GM21390 (cell line): Measurements from ENCODE around the gene USP37.
A peak's percentile ranks its signal among the peaks of the same experiment; 100 is the strongest.

Experiments used
- ATAC-seq: cut with Tn5 transposase; IDR thresholded peaks from one replicate; pipeline ENCODE4 v1.9.1; 2021; ENCODE audit not compliant: unreplicated experiment

Gene USP37

GRCh38 chr2:218432676-218433365, 135.3 kb downstream of the USP37 start:
- no peak for ATAC-seq

GRCh38 chr2:218431878-218432277, 136.3 kb downstream of the USP37 start:
- no peak for ATAC-seq

GRCh38 chr2:218430721-218431120, 137.4 kb downstream of the USP37 start:
- ATAC-seq, result no peak

GRCh38 chr2:218429911-218430692, 138.0 kb downstream of the USP37 start:
- ATAC-seq, result no peak

GRCh38 chr2:218428846-218429558, 139.1 kb downstream of the USP37 start:
- no peak for ATAC-seq

GRCh38 chr2:218427741-218428140, 140.4 kb downstream of the USP37 start:
- no peak for ATAC-seq

- ATAC-seq, result no peak
Measured at GRCh38 chr2:218425531-218425930, 142.6 kb downstream of the USP37 start.

- ATAC-seq, result no peak
Measured at GRCh38 chr2:218423584-218423983, 144.6 kb downstream of the USP37 start.

GRCh38 chr2:218422403-218423086, 145.6 kb downstream of the USP37 start:
- no peak for ATAC-seq

- ATAC-seq, result no peak
Measured at GRCh38 chr2:218421027-218421426, 147.1 kb downstream of the USP37 start.

- ATAC-seq, result no peak
Measured at GRCh38 chr2:218419630-218420216, 148.4 kb downstream of the USP37 start.

- ATAC-seq, result no peak
Measured at GRCh38 chr2:218418717-218419458, 149.3 kb downstream of the USP37 start, which contains the start of gene VIL1. Gene VIL1, plus strand, starts transcription at chr2:218419123. Its CDS starts 4,656 bp downstream, at chr2:218423779.

- no peak for ATAC-seq
Measured at GRCh38 chr2:218418321-218418716, 149.8 kb downstream of the USP37 start.

GRCh38 chr2:218407717-218408116, 160.4 kb downstream of the USP37 start:
- no peak for ATAC-seq

GRCh38 chr2:218406949-218407618, 161.1 kb downstream of the USP37 start:
- ATAC-seq, result no peak

GRCh38 chr2:218406209-218406948, 161.8 kb downstream of the USP37 start:
- ATAC-seq, result peak; percentile 74

GRCh38 chr2:218405746-218406208, 162.4 kb downstream of the USP37 start:
- peak; percentile 16 for ATAC-seq

- ATAC-seq, result no peak
Measured at GRCh38 chr2:218405086-218405745, 162.9 kb downstream of the USP37 start.
